ENCODE results near the gene P2RY11. TPM values are rescaled to one million over a fixed set of nuclear protein-coding genes. Genes with fewer than 3 reads are reported as not detected.

Gene P2RY11
- total RNA-seq (2022) (36.1 and 43.1 TPM in 2 replicates), Bru-seq, nascent RNA (percentile 75 among the genes with signal in this experiment), BruChase-seq, experiment 1, labeled RNA remaining after a 6-hour chase (percentile 93 among the genes with signal in this experiment), BruChase-seq, experiment 2, labeled RNA remaining after a 2-hour chase (percentile 87 among the genes with signal in this experiment)
- long read RNA-seq, partial matches to known transcripts, result 0 of 8 reads
- long read RNA-seq, other reads (novel, unspliced or antisense), result 8 of 8 reads

- H3K27ac Mint-ChIP-seq (ENCODE audit: low read depth, unreplicated experiment), result peak within 1 kb of the TSS; percentile 27
- no peaks in the 10 kb centered on the region for H3K27me3 Mint-ChIP-seq (ENCODE audit: insufficient read depth, unreplicated experiment)
- intact Hi-C loops (cut with micrococcal nuclease), result loop anchor here (5.0 kb wide), 1 partner anchor 179 kb away; no protein-coding TSS in a partner anchor
- POLR2A ChIA-PET, result interaction anchor here (0.7 kb wide), 2 partner anchors 9 to 150 kb away, joined by 3 read pairs; no protein-coding TSS in a partner anchor
- H3K4me3 Mint-ChIP-seq (ENCODE audit: unreplicated experiment), result peak within 1 kb of the TSS; percentile 16
- DNase-seq (ENCODE audit: unreplicated experiment), result no peak
- H3K9me3 Mint-ChIP-seq (ENCODE audit: unreplicated experiment), result no peaks in the 10 kb centered on the region
- TF ChIP-seq CTCF (IDR thresholded peaks at IDR 0.05; ENCODE audit: unreplicated experiment), result no peak
- peaks cover 18% of the 10 kb centered on the region for H3K4me1 Mint-ChIP-seq (ENCODE audit: insufficient read depth, unreplicated experiment)
- no TSS peak for BruUV-seq (replicated peaks)
- peaks cover 98% of the 10 kb centered on the region for H3K36me3 Mint-ChIP-seq (ENCODE audit: insufficient read depth, unreplicated experiment)
- CTCF ChIA-PET, result interaction anchor here (0.9 kb wide), 1 partner anchor 194 kb away, joined by 3 read pairs; no protein-coding TSS in a partner anchor
These were observed at the start of gene P2RY11 for GRCh38 chr19:10111405-10111811. P2RY11 (plus strand) TSS chr19:10111693; CDS start chr19:10111722, 29 bp downstream.

GRCh38 chr19:10061717-10062310 lies 49.7 kb upstream of the P2RY11 start:
- ChIA-PET POLR2A (interaction anchor here (0.6 kb wide), 1 partner anchor 172 kb away, joined by 3 read pairs; no protein-coding TSS in a partner anchor), CTCF (interaction anchor here (0.7 kb wide), 1 partner anchor 14 kb away, joined by 3 read pairs; no protein-coding TSS in a partner anchor)
- Mint-ChIP-seq H3K27me3 (ENCODE audit: insufficient read depth, unreplicated experiment) (peaks cover 33% of the 10 kb centered on the region), H3K4me3 (ENCODE audit: unreplicated experiment) (no peak overlapping the region), H3K36me3 (ENCODE audit: insufficient read depth, unreplicated experiment) (no peaks in the 10 kb centered on the region), H3K4me1 (ENCODE audit: insufficient read depth, unreplicated experiment) (no peaks in the 10 kb centered on the region), H3K9me3 (ENCODE audit: unreplicated experiment) (no peaks in the 10 kb centered on the region), H3K27ac (ENCODE audit: low read depth, unreplicated experiment) (no peak overlapping the region)
- no peak for DNase-seq (ENCODE audit: unreplicated experiment)
- intact Hi-C loops (cut with micrococcal nuclease), result no loop called here
- no peak for TF ChIP-seq CTCF (IDR thresholded peaks at IDR 0.05; ENCODE audit: unreplicated experiment)
- BruUV-seq (replicated peaks), result no TSS peak

GRCh38 chr19:10068205-10068604 lies 43.3 kb upstream of the P2RY11 start:
- DNase-seq (ENCODE audit: unreplicated experiment), result no peak
- TF ChIP-seq CTCF (IDR thresholded peaks at IDR 0.05; ENCODE audit: unreplicated experiment), result no peak
- no peaks in the 10 kb centered on the region for H3K4me1 Mint-ChIP-seq (ENCODE audit: insufficient read depth, unreplicated experiment)
- H3K27me3 Mint-ChIP-seq (ENCODE audit: insufficient read depth, unreplicated experiment), result peaks cover 69% of the 10 kb centered on the region
- no peak overlapping the region for H3K27ac Mint-ChIP-seq (ENCODE audit: low read depth, unreplicated experiment)
- CTCF ChIA-PET, result interaction anchor here (0.6 to 1.1 kb wide), 2 partner anchors 45 to 82 kb away, joined by 3 to 4 read pairs; no protein-coding TSS in a partner anchor
- intact Hi-C loops (cut with micrococcal nuclease), result no loop called here
- POLR2A ChIA-PET, result no interaction called here
- no TSS peak for BruUV-seq (replicated peaks)
- H3K36me3 Mint-ChIP-seq (ENCODE audit: insufficient read depth, unreplicated experiment), result no peaks in the 10 kb centered on the region
- no peaks in the 10 kb centered on the region for H3K9me3 Mint-ChIP-seq (ENCODE audit: unreplicated experiment)
- H3K4me3 Mint-ChIP-seq (ENCODE audit: unreplicated experiment), result no peak overlapping the region

- ChIA-PET POLR2A (interaction anchor here (0.5 kb wide), 1 partner anchor 681 kb away, joined by 3 read pairs; no protein-coding TSS in a partner anchor), CTCF (interaction anchor here (0.6 to 1.1 kb wide), 4 partner anchors 20 to 1415 kb away, joined by 3 to 4 read pairs (median 3); no protein-coding TSS in a partner anchor)
- intact Hi-C loops (cut with micrococcal nuclease), result no loop called here
- Mint-ChIP-seq H3K27ac (ENCODE audit: low read depth, unreplicated experiment) (no peak overlapping the region), H3K4me1 (ENCODE audit: insufficient read depth, unreplicated experiment) (no peaks in the 10 kb centered on the region), H3K27me3 (ENCODE audit: insufficient read depth, unreplicated experiment) (peaks cover 61% of the 10 kb centered on the region), H3K9me3 (ENCODE audit: unreplicated experiment) (no peaks in the 10 kb centered on the region), H3K36me3 (ENCODE audit: insufficient read depth, unreplicated experiment) (no peaks in the 10 kb centered on the region), H3K4me3 (ENCODE audit: unreplicated experiment) (no peak overlapping the region)
- no TSS peak for BruUV-seq (replicated peaks)
- no peak for DNase-seq (ENCODE audit: unreplicated experiment)
- no peak for TF ChIP-seq CTCF (IDR thresholded peaks at IDR 0.05; ENCODE audit: unreplicated experiment)
These were observed 42.4 kb upstream of the P2RY11 start for GRCh38 chr19:10069046-10069445.
